Measurements from ENCODE around the gene TRPM6. TPM values are rescaled to one million over a fixed set of nuclear protein-coding genes. Genes with fewer than 3 reads are reported as not detected.

Gene TRPM6
- total and polyA plus RNA-seq, 8 donors: under 0.01 to 18.8 (median 2.3) TPM; not detected in 2

DNA sequence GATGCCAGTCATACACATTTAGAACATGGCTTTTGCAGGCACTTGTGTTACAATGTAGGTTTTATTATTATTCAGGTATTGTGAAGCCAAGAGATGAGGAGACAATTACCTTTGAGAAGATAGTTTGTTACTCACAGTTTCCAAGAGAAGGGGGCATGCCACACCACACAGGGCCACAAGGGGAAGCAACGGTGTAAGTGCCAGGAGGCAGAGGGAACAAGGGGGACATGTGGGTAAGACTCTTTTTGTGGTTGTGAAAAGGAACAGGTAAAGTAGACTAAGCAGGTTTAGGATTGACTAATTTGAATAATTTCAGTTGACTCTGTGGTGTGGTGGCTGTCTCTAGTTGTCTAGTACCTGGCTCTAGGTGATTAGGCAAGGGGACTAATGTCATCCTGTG lies 191.2 kb downstream of the TRPM6 start:
- intact Hi-C loops (cut with DNase I; ENCODE audit: low total_unique reads): no loop called here
- TF ChIP-seq POLR2AphosphoS5 (IDR thresholded peaks at IDR 0.05) (no peak), POLR2A (IDR thresholded peaks at IDR 0.05) (no peak), EP300 (IDR thresholded peaks at IDR 0.05) (no peak), CTCF (IDR thresholded peaks at IDR 0.05) (no peak)
- H3K27ac ChIP-seq: no peak overlapping the region
- 65 to 83% (median 72%) methylated on average over 1 of the region's 1 CpG for WGBS, 5 donors
- no peaks in the 10 kb centered on the region for H3K9me3 ChIP-seq
- no peak for DNase-seq
- no peaks in the 10 kb centered on the region for H3K36me3 ChIP-seq
- no peaks in the 10 kb centered on the region for H3K4me1 ChIP-seq
- no peaks in the 10 kb centered on the region for H3K27me3 ChIP-seq
- no peak overlapping the region for H3K4me3 ChIP-seq

- no peak for DNase-seq
- Histone ChIP-seq H3K27ac (no peak overlapping the region), H3K27me3 (no peaks in the 10 kb centered on the region), H3K36me3 (no peaks in the 10 kb centered on the region), H3K9me3 (no peaks in the 10 kb centered on the region), H3K4me3 (no peak overlapping the region), H3K4me1 (no peaks in the 10 kb centered on the region)
- 73 to 89% (median 83%) methylated on average over 8 of the region's 8 CpGs for WGBS, 5 donors
- intact Hi-C loops (cut with DNase I; ENCODE audit: low total_unique reads): no loop called here
- TF ChIP-seq POLR2A (IDR thresholded peaks at IDR 0.05): no peak
- TF ChIP-seq EP300 (IDR thresholded peaks at IDR 0.05): no peak
- no peak for TF ChIP-seq POLR2AphosphoS5 (IDR thresholded peaks at IDR 0.05)
- TF ChIP-seq CTCF (IDR thresholded peaks at IDR 0.05): no peak
Observed at GRCh38 chr9:74691058-74691457, 196.7 kb downstream of the TRPM6 start.

GRCh38 chr9:74683322-74683721 lies 204.4 kb downstream of the TRPM6 start:
- Histone ChIP-seq H3K36me3 (no peaks in the 10 kb centered on the region), H3K9me3 (no peaks in the 10 kb centered on the region), H3K27ac (no peak overlapping the region), H3K27me3 (no peaks in the 10 kb centered on the region), H3K4me3 (no peak overlapping the region), H3K4me1 (no peaks in the 10 kb centered on the region)
- DNase-seq: no peak
- TF ChIP-seq POLR2AphosphoS5 (IDR thresholded peaks at IDR 0.05) (no peak), EP300 (IDR thresholded peaks at IDR 0.05) (no peak), POLR2A (IDR thresholded peaks at IDR 0.05) (no peak), CTCF (IDR thresholded peaks at IDR 0.05) (no peak)
- WGBS, 5 donors: 78 to 93% (median 89%) methylated on average over 4 of the region's 4 CpGs
- intact Hi-C loops (cut with DNase I; ENCODE audit: low total_unique reads): no loop called here

DNA sequence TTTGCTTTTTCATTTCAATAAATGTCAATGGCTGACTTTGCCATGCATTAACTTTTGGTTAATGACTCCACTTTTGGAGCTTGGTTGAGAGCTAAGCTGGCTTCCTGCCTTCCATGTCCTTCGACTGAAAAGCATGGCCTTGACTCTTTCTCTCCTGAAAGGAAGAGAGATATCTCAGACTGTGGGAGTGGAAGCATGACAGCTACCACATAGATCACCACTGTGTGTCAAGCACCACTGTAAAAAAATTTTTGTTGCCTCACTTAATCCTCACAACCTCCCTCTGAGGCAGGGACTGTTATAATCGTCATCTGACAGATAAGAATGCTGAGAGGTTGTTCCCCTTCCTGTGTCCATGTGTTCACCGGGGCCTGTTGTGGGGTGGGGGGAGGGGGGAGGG lies 205.8 kb downstream of the TRPM6 start:
- no peaks in the 10 kb centered on the region for H3K4me1 ChIP-seq
- no peak for DNase-seq
- no peak overlapping the region for H3K4me3 ChIP-seq
- H3K27me3 ChIP-seq: no peaks in the 10 kb centered on the region
- TF ChIP-seq EP300 (IDR thresholded peaks at IDR 0.05) (no peak), POLR2AphosphoS5 (IDR thresholded peaks at IDR 0.05) (no peak), CTCF (IDR thresholded peaks at IDR 0.05) (no peak), POLR2A (IDR thresholded peaks at IDR 0.05) (no peak)
- no peaks in the 10 kb centered on the region for H3K36me3 ChIP-seq
- H3K27ac ChIP-seq: no peak overlapping the region
- H3K9me3 ChIP-seq: no peaks in the 10 kb centered on the region
- intact Hi-C loops (cut with DNase I; ENCODE audit: low total_unique reads): no loop called here
- WGBS, 5 donors: 15 to 57% (median 48%) methylated on average over 3 of the region's 3 CpGs

Measured in stomach (tissue), 9 donors.